PC-9 (cell line): ENCODE data around the gene EXOC4. TPM values are rescaled to one million over a fixed set of nuclear protein-coding genes. Genes with fewer than 3 reads are reported as not detected.

Source experiments
- BruUV-seq: library from RNA; stranded (reverse); fragments of 400-500 nt; replicated peaks from 2 replicates; lab custom pipeline; 2021; lab: Mats Ljungman, UMichigan
- CTCF ChIA-PET: fragments of 300-600 bp; sonication (Branson Sonifier 250); formaldehyde crosslinking; loops from one replicate; lab custom pipeline; 2022; ENCODE audit warnings: antibody characterized with exemption; lab: Charles Lee
- POLR2A ChIA-PET: fragments of 300-600 bp; sonication (Branson Sonifier 250); formaldehyde crosslinking; loops from one replicate; lab custom pipeline; 2022; ENCODE audit warnings: antibody characterized with exemption; ENCODE audit not compliant: unreplicated experiment; lab: Charles Lee
- DNase-seq, 2 experiments: peaks; one replicate each; pipeline versions ENCODE4 v3.0.0 to v3.0.0-alpha.2; 2015 to 2022; ENCODE audit warnings: mixed read lengths in 1 of 2
- H2AFZ ChIP-seq: fragments of 200-600 bp; sonication (generic); 2 replicates; pipeline ENCODE4 v1.8.1; 2017; ENCODE audit warnings: antibody characterized with exemption
- H3F3A ChIP-seq: fragments of 200-600 bp; sonication (generic); 2 replicates; pipeline ENCODE4 v1.8.1; 2017; ENCODE audit warnings: antibody characterized with exemption, mild to moderate bottlenecking, low read depth; ENCODE audit not compliant: insufficient read depth
- H3K27ac ChIP-seq: fragments of 200-600 bp; sonication (generic); 2 replicates; pipeline ENCODE4 v1.6.1; 2016; ENCODE audit warnings: mixed run types
- H3K27me3 ChIP-seq: fragments of 200-600 bp; sonication (generic); 2 replicates; pipeline ENCODE4 v1.6.1; 2016; ENCODE audit warnings: low read depth, mixed run types; ENCODE audit not compliant: insufficient read depth
- H3K36me3 ChIP-seq: fragments of 200-600 bp; sonication (generic); 2 replicates; pipeline ENCODE4 v1.6.1; 2016; ENCODE audit warnings: low read depth, mixed run types
- H3K4me1 ChIP-seq: fragments of 200-600 bp; sonication (generic); replicated peaks from 2 replicates; pipeline ENCODE4 v1.6.1; 2016; ENCODE audit warnings: mixed run types; ENCODE audit not compliant: insufficient read depth
- H3K4me2 ChIP-seq: fragments of 200-600 bp; sonication (generic); 2 replicates; pipeline ENCODE4 v1.6.1; 2017; ENCODE audit warnings: mixed run types
- H3K4me3 ChIP-seq: fragments of 200-600 bp; sonication (generic); 2 replicates; pipeline ENCODE4 v1.6.1; 2016; ENCODE audit warnings: mixed run types
- H3K79me2 ChIP-seq: fragments of 200-600 bp; sonication (generic); 2 replicates; pipeline ENCODE4 v1.6.1; 2017; ENCODE audit warnings: low read depth, mixed run types
- H3K9me2 ChIP-seq: fragments of 200-600 bp; sonication (generic); 2 replicates; pipeline ENCODE4 v1.8.1; 2017; ENCODE audit warnings: mild to moderate bottlenecking; ENCODE audit not compliant: insufficient read depth
- H3K9me3 ChIP-seq: fragments of 200-600 bp; sonication (generic); 2 replicates; pipeline ENCODE4 v1.8.1; 2016; ENCODE audit warnings: low read depth; ENCODE audit not compliant: insufficient read depth
- H4K20me1 ChIP-seq: fragments of 200-600 bp; sonication (generic); 2 replicates; pipeline ENCODE4 v1.8.1; 2017; ENCODE audit not compliant: insufficient read depth
- CTCF ChIP-seq: fragments of 200-600 bp; sonication (generic); conservative IDR thresholded peaks from 2 replicates; pipeline ENCODE4 v1.6.1; 2017; ENCODE audit warnings: mixed run types, antibody characterized with exemption, mild to moderate bottlenecking, moderate library complexity
- EZH2 ChIP-seq: fragments of 200-600 bp; sonication (generic); IDR thresholded peaks from 2 replicates; pipeline ENCODE4 v1.8.0; 2017; ENCODE audit warnings: antibody characterized with exemption, low read depth
- intact Hi-C: fragments of 100-400 bp; cut with micrococcal nuclease; formaldehyde crosslinking; loops from one replicate; pipeline ENCODE4 v1.10.0; 2022; ENCODE audit not compliant: unreplicated experiment
- total RNA-seq: library from RNA; stranded (reverse); gene quantifications from 2 replicates; pipeline ENCODE4 v1.2.3, GENCODE V29; 2021

EXOC4 gene
- total RNA-seq, 1 experiment from 2014 or later, result 101 TPM

GRCh38 chr7:133568544-133568943, 315.7 kb downstream of the EXOC4 start:
- Histone ChIP-seq H3K36me3 (no peaks in the 10 kb centered on the region), H3K9me2 (no peaks in the 10 kb centered on the region), H3K79me2 (no peaks in the 10 kb centered on the region), H3K27ac (no peak overlapping the region), H3K9me3 (no peaks in the 10 kb centered on the region), H2AFZ (no peak overlapping the region), H3K4me3 (no peak overlapping the region), H3K4me1 (peaks cover 5% of the 10 kb centered on the region), H3K27me3 (no peaks in the 10 kb centered on the region), H3F3A (0 out of 2 replicates have a peak, but pooled peaks cover 4% of the 10 kb centered on the region), H4K20me1 (no peaks in the 10 kb centered on the region), H3K4me2 (no peak overlapping the region)
- TF ChIP-seq CTCF (no peak), EZH2 (no peak)
- POLR2A ChIA-PET, result no interaction called here
- no peak for DNase-seq
- CTCF ChIA-PET, result no interaction called here
- intact Hi-C loops, result no loop called here
- BruUV-seq, result no TSS peak

- no peak overlapping the region for H3K4me2 ChIP-seq
- no TSS peak for BruUV-seq
- H3K4me3 ChIP-seq, result no peak overlapping the region
- 0 out of 2 replicates have a peak, but pooled peaks cover 4% of the 10 kb centered on the region for H3F3A ChIP-seq
- H3K79me2 ChIP-seq, result no peaks in the 10 kb centered on the region
- intact Hi-C loops, result no loop called here
- H3K4me1 ChIP-seq, result peaks cover 5% of the 10 kb centered on the region
- no peaks in the 10 kb centered on the region for H3K36me3 ChIP-seq
- no peaks in the 10 kb centered on the region for H3K9me3 ChIP-seq
- no peaks in the 10 kb centered on the region for H3K27me3 ChIP-seq
- no peaks in the 10 kb centered on the region for H4K20me1 ChIP-seq
- DNase-seq, result no peak
- no peak overlapping the region for H3K27ac ChIP-seq
- CTCF ChIA-PET, result no interaction called here
- TF ChIP-seq EZH2 (no peak), CTCF (no peak)
- no peaks in the 10 kb centered on the region for H3K9me2 ChIP-seq
- no peak overlapping the region for H2AFZ ChIP-seq
- POLR2A ChIA-PET, result interaction anchor here (0.6 kb wide), 1 partner anchor 52 kb away, joined by 5 read pairs; no protein-coding TSS in a partner anchor
Observed at GRCh38 chr7:133570321-133570720, 317.4 kb downstream of the EXOC4 start.

GRCh38 chr7:133571076-133571475, 318.2 kb downstream of the EXOC4 start:
- ChIA-PET CTCF (no interaction called here), POLR2A (interaction anchor here (0.6 kb wide), 1 partner anchor 53 kb away, joined by 5 read pairs; no protein-coding TSS in a partner anchor)
- intact Hi-C loops, result no loop called here
- BruUV-seq, result no TSS peak
- Histone ChIP-seq H3K79me2 (no peaks in the 10 kb centered on the region), H3K4me1 (peaks cover 5% of the 10 kb centered on the region), H2AFZ (no peak overlapping the region), H4K20me1 (no peaks in the 10 kb centered on the region), H3K9me3 (no peaks in the 10 kb centered on the region), H3K9me2 (no peaks in the 10 kb centered on the region), H3K27me3 (no peaks in the 10 kb centered on the region), H3K4me2 (no peak overlapping the region), H3K27ac (no peak overlapping the region), H3K4me3 (no peak overlapping the region), H3F3A (0 out of 2 replicates have a peak, but pooled peaks cover 4% of the 10 kb centered on the region), H3K36me3 (no peaks in the 10 kb centered on the region)
- TF ChIP-seq EZH2, result no peak
- no peak for TF ChIP-seq CTCF
- no peak for DNase-seq
